Astrocyte of the cerebellum (primary cell): ENCODE data around the gene EXOG.

Experiments used
- DNase-seq: peaks from one replicate; pipeline ENCODE4 v3.0.0-alpha.2; 2011; ENCODE audit warnings: low read depth
- H3K4me3 ChIP-seq: 2 replicates; pipeline ENCODE4 v1.5.1; 2011; ENCODE audit warnings: mild to moderate bottlenecking, low read depth, low read length, moderate library complexity
- CTCF ChIP-seq: IDR thresholded peaks from 2 replicates; pipeline ENCODE4 v1.5.1; 2012; ENCODE audit warnings: low read length, low read depth, moderate library complexity, mild to moderate bottlenecking; ENCODE audit errors: missing control alignments
- in situ Hi-C: cut with HindIII; loops from 2 replicates; pipeline ENCODE4 v1.10.0; 2017; ENCODE audit warnings: low sequenced_read_pairs

Gene EXOG

DNA sequence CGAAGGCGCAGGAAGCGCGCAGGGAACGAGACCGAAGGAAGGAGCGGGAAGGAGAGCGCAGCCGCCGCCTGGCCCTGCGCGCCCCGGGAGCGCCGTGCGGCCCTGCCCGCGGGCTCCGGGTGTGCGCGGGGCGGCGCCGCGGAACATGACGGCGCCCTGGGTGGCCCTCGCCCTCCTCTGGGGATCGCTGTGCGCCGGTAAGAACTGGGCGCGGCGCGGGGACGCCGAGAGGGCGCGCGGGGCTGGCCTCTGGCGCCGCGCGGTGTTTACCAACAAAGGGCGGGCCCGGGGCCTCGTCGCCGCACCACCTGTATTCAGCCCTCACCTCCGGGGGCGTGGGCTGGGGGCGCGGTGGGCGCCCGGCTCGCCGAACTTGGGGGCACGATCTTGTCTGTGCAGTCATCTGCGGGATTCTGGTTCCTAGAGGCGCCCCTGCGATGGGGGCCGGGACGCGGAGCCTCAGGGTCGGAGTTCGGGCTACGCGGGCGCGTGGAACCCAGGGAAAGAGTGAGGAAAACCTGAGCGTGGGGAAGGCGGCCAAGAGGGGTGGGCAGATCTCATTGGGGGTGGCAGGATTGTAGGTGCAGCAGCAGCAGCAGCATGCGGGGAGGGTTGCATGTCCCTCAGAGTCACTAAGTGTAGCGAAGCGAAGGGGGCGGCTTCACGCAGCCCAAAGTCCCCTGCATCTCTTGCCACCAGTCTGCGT is 41.8 kb upstream of the EXOG start:
- in situ Hi-C loops: no loop called here
- no peak for DNase-seq
- no peak for TF ChIP-seq CTCF
- peak overlapping the region; percentile 55 for H3K4me3 ChIP-seq

DNA sequence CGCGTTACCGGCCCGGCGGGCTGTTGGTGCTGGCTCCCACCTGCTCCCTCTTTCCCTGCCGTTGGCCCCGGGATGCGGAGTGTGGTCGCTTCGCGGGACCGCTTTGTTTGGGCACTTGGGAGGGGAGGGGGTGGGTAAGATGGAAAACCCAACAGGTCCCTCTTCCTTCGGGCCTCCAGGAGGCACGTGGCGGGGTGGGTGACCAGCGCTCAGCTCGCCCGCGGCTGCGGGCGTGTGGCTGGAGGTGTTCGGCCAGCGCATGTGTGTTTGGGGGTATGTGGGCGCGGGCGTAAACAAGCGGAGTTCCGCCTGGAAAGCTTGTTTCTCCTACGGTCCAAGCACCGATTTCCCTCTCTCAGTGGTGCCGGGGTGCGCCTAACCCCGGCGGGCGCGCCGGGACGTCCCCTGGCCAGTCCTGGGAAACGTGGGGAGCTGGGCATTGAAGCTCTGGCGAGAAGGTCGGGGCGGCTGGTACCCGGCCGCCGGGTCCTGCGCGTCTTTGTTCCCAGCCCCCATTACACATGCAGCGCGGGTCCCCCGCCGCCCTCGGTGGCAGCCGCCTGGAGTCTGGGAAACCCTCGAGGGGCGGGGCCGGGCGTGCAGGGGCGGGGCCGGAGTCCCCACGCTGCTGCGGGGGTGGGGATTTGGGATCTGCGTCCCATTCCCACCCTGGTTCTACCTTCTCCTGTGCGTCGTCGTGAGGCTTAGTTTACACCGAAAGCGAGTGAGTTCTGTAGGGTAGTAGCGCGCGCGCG is 41.1 kb upstream of the EXOG start:
- DNase-seq: no peak
- in situ Hi-C loops: no loop called here
- TF ChIP-seq CTCF: no peak
- peak overlapping the region; percentile 55 for H3K4me3 ChIP-seq

GRCh38 chr3:38455639-38456430 is 40.3 kb upstream of the EXOG start:
- in situ Hi-C loops: no loop called here
- no peak for DNase-seq
- peak overlapping the region; percentile 55 for H3K4me3 ChIP-seq
- no peak for TF ChIP-seq CTCF

- no peak for TF ChIP-seq CTCF
- DNase-seq: no peak
- in situ Hi-C loops: no loop called here
These were observed 38.8 kb upstream of the EXOG start for GRCh38 chr3:38457111-38458003.

GRCh38 chr3:38458796-38459498 is 37.2 kb upstream of the EXOG start:
- no peak for TF ChIP-seq CTCF
- in situ Hi-C loops: no loop called here
- DNase-seq: peak; percentile 31
- H3K4me3 ChIP-seq: no peak overlapping the region

More at GRCh38 chr3:38457111-38458003, 38.8 kb upstream of the EXOG start:
- H3K4me3 ChIP-seq: no peak overlapping the region
